ENCODE results near the gene SLC24A4. TPM values are rescaled to one million over a fixed set of nuclear protein-coding genes. Genes with fewer than 3 reads are reported as not detected.
A peak's percentile ranks its signal among the peaks of the same experiment; 100 is the strongest.

SLC24A4 gene
- total RNA-seq, 6 donors from 2014 or later = 0.49 to 5.7 (median 2.0) TPM

DNA sequence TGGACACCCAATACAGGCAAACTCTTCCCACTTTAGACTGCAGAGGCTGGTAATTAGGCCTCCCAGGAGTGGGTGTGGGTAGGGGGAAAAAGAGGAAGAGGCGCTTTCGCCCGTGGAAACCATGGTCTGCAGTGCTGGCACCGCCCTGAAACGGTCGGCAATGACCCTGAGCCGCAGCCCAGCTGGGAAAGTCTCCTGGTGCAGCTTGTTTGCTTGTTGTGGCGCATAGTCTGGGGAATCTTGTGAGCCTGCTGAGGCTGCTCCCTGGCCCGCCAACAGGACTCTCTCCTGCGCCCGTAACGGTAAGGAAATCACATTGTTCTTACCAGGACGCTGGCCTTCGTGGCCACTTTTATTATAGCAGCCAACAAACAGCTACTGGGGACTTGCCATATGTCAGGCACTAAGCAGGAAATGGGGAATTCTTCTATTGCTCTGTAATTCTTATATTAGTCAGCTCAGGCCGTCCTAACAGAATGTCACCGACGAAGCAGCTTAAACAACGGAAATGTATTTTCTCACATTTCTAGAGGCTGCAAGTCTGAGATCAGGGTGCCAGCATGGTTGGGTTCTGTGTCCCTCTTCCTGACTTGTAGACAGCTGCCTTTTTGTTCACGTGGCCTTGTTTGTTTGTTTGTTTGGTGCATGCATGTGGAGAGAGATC lies 138.1 kb downstream of the SLC24A4 start:
- DNase-seq (peak in 1 of 2 donors; percentile 54), ATAC-seq (ENCODE audit: low FRiP score in 2 of 2) (peak; percentile 19 to 54)
- Histone ChIP-seq H3K27ac (peak overlapping the region; percentile 73 to 86 (median 79)), H3K9me3 (no peaks in the 10 kb centered on the region), H3K4me1 (peaks cover 19 to 55% (median 44%) of the 10 kb centered on the region in 4 donors), H3K27me3 (no peaks in the 10 kb centered on the region), H3K4me3 (peak overlapping the region in 2 of 4 donors; percentile 17 to 28), H3K36me3 (no peaks in the 10 kb centered on the region)
- WGBS, 2 donors = 17 to 48% methylated on average over 14 to 18 of the region's 19 CpGs
- TF ChIP-seq, protein P1, sequence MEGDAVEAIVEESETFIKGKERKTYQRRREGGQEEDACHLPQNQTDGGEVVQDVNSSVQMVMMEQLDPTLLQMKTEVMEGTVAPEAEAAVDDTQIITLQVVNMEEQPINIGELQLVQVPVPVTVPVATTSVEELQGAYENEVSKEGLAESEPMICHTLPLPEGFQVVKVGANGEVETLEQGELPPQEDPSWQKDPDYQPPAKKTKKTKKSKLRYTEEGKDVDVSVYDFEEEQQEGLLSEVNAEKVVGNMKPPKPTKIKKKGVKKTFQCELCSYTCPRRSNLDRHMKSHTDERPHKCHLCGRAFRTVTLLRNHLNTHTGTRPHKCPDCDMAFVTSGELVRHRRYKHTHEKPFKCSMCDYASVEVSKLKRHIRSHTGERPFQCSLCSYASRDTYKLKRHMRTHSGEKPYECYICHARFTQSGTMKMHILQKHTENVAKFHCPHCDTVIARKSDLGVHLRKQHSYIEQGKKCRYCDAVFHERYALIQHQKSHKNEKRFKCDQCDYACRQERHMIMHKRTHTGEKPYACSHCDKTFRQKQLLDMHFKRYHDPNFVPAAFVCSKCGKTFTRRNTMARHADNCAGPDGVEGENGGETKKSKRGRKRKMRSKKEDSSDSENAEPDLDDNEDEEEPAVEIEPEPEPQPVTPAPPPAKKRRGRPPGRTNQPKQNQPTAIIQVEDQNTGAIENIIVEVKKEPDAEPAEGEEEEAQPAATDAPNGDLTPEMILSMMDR (IDR thresholded peaks at IDR 0.05) = peak in 5 of 6 experiments; percentile 15 to 49 (median 26)
- peak; percentile 26 to 50 for TF ChIP-seq POLR2AphosphoS5 (IDR thresholded peaks at IDR 0.05)
- TF ChIP-seq POLR2A (IDR thresholded peaks at IDR 0.05) = peak in 1 of 4 donors; percentile 40
- TF ChIP-seq EP300 (IDR thresholded peaks at IDR 0.05) = no peak

DNA sequence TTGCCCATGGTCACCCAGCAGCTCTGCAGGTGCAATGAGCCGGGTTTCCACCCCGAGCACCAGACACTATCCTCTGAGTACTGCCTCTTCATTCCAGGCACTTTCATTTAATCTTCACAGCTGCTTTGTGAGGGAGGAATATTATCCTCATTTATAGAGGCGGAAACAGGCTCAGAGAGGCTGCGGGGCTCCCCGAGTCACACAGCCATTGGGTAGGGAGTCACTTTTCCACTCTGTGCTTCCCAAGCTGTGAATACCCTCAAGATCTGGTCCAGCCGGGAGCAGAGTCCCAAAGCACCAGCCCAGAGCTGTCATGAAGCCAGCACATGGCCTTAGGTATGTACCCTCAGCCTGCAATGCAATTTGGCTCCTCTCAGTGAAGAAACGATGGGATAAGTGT lies 138.9 kb downstream of the SLC24A4 start:
- 84 to 91% methylated on average over 7 of the region's 7 CpGs for WGBS, 2 donors
- Histone ChIP-seq H3K4me1 (peaks cover 19 to 47% (median 39%) of the 10 kb centered on the region in 4 donors), H3K9me3 (peaks cover 0 to 4% (median 0%) of the 10 kb centered on the region in 4 donors), H3K27me3 (no peaks in the 10 kb centered on the region), H3K36me3 (no peaks in the 10 kb centered on the region), H3K27ac (peak overlapping the region; percentile 73 to 86 (median 79)), H3K4me3 (peak overlapping the region in 1 of 4 donors; percentile 28)
- ATAC-seq (ENCODE audit: low FRiP score in 2 of 2) = no peak
- TF ChIP-seq POLR2A (IDR thresholded peaks at IDR 0.05) = no peak
- no peak for TF ChIP-seq EP300 (IDR thresholded peaks at IDR 0.05)
- no peak for TF ChIP-seq POLR2AphosphoS5 (IDR thresholded peaks at IDR 0.05)
- TF ChIP-seq, protein P1 (IDR thresholded peaks at IDR 0.05) = no peak
- peak in 1 of 2 donors; percentile 11 for DNase-seq

DNA sequence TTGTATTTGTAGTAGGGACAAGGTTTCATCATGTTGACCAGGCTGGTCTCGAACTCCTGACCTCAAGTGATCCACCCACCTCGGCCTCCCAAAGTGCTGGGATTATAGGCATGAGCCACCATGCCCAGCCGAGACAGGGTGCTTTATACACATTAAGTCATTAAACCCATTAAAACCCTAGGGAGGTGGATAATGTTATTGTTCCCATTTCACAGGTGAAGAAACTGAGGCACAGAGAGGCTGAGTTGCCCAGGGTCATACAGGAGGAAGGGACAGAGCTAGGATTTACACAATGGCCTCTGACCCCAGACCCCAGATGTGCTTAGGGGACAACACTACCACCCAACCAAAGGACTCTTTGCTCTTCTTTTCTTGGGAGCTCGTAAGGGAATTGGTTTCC lies 139.6 kb downstream of the SLC24A4 start:
- Histone ChIP-seq H3K27me3 (no peaks in the 10 kb centered on the region), H3K9me3 (peaks cover 0 to 8% (median 0%) of the 10 kb centered on the region in 4 donors), H3K36me3 (no peaks in the 10 kb centered on the region), H3K4me3 (no peak overlapping the region), H3K4me1 (peaks cover 19 to 44% (median 38%) of the 10 kb centered on the region in 4 donors), H3K27ac (no peak overlapping the region)
- DNase-seq (peak in 1 of 2 donors; percentile 6), ATAC-seq (ENCODE audit: low FRiP score in 2 of 2) (no peak)
- no peak for TF ChIP-seq EP300 (IDR thresholded peaks at IDR 0.05)
- 98 to 100% methylated on average over 3 to 4 of the region's 4 CpGs for WGBS, 2 donors

DNA sequence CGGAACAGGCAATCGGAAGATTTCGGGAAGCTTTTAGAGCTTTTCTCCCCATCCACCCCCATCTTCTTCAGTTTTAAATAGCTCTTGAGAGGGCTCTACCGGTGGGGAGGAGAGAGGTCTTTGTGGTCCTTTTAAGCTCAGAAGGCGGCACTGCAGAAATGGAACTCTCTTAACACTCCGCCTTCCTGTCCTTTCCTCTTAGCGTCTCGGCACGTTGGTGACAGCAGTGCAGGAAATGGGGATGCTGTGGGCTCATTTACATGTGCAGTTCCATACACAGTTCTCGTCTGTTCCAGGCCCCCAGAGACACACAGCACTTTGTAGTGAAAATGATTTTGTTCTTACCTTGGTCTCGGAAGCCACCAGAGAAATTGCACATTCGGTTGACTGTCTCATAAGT lies 140.2 kb downstream of the SLC24A4 start:
- WGBS, 2 donors = 61 to 63% methylated on average over 12 of the region's 12 CpGs
- TF ChIP-seq, protein P1 (IDR thresholded peaks at IDR 0.05) = no peak
- TF ChIP-seq EP300 (IDR thresholded peaks at IDR 0.05) = no peak
- no peak for TF ChIP-seq POLR2A (IDR thresholded peaks at IDR 0.05)
- no peak for TF ChIP-seq POLR2AphosphoS5 (IDR thresholded peaks at IDR 0.05)
- peaks cover 19 to 41% (median 36%) of the 10 kb centered on the region in 4 donors for H3K4me1 ChIP-seq
- H3K36me3 ChIP-seq = no peaks in the 10 kb centered on the region
- DNase-seq (peak in 1 of 2 donors; percentile 25), ATAC-seq (ENCODE audit: low FRiP score in 2 of 2) (no peak)
- no peaks in the 10 kb centered on the region for H3K27me3 ChIP-seq
- H3K27ac ChIP-seq = no peak overlapping the region
- peaks cover 0 to 10% (median 0%) of the 10 kb centered on the region in 4 donors for H3K9me3 ChIP-seq
- no peak overlapping the region for H3K4me3 ChIP-seq

DNA sequence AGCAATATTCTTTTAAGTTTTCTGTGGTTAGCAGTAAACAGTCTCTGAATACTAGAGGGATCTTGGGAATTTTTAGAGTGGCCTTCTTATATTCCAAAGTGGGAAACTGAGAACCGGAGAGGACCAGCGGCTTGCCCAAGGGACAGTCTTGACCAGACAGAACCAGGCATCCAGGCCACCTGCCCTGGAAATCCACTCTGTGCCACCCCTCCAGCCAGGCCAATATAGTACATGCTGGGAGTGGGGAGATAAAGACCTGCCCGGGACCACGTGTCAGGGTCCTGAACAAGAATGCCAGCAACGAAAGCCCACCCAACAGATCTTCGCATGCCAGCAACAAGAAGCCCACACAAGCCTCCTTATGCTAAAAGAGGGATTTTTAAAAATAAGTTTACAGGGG lies 141.2 kb downstream of the SLC24A4 start:
- TF ChIP-seq EP300 (IDR thresholded peaks at IDR 0.05) (no peak), POLR2AphosphoS5 (IDR thresholded peaks at IDR 0.05) (no peak), POLR2A (IDR thresholded peaks at IDR 0.05) (no peak)
- TF ChIP-seq, protein P1 (IDR thresholded peaks at IDR 0.05) = no peak
- Histone ChIP-seq H3K27ac (no peak overlapping the region), H3K36me3 (no peaks in the 10 kb centered on the region), H3K27me3 (no peaks in the 10 kb centered on the region), H3K4me3 (no peak overlapping the region), H3K9me3 (peaks cover 0 to 10% (median 0%) of the 10 kb centered on the region in 4 donors), H3K4me1 (peaks cover 19 to 34% (median 27%) of the 10 kb centered on the region in 4 donors)
- ATAC-seq (ENCODE audit: low FRiP score in 2 of 2) (no peak), DNase-seq (no peak)
- WGBS, 2 donors = 92 to 95% methylated on average over 6 of the region's 6 CpGs

All from upper lobe of left lung (tissue), 6 donors.